ENCODE data around the gene SMG5.

DNA sequence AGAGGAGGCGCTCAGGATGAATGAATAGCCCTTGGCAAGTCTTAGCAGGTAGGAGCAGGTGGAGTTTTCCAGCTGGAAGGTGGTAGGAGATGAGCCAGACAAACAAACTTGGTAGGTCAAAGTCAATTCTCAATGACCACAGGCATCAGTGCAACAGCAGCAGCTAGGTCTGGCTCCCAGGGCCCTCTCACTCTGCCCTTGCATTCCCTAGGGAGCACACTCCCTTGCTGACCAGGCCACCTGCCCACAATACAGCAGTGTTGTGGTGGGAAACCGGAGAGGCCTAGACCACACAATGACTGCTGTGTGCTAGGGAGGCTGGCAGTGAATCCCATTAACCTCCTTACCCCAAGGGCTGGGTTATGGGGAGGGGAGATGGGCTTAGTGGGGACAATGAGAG is 21.7 kb downstream of the SMG5 start:
- TF ChIP-seq, protein P1, sequence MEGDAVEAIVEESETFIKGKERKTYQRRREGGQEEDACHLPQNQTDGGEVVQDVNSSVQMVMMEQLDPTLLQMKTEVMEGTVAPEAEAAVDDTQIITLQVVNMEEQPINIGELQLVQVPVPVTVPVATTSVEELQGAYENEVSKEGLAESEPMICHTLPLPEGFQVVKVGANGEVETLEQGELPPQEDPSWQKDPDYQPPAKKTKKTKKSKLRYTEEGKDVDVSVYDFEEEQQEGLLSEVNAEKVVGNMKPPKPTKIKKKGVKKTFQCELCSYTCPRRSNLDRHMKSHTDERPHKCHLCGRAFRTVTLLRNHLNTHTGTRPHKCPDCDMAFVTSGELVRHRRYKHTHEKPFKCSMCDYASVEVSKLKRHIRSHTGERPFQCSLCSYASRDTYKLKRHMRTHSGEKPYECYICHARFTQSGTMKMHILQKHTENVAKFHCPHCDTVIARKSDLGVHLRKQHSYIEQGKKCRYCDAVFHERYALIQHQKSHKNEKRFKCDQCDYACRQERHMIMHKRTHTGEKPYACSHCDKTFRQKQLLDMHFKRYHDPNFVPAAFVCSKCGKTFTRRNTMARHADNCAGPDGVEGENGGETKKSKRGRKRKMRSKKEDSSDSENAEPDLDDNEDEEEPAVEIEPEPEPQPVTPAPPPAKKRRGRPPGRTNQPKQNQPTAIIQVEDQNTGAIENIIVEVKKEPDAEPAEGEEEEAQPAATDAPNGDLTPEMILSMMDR (conservative IDR thresholded peaks at IDR 0.05; ENCODE audit: low read length) = no peak
- TF ChIP-seq EZH2phosphoT487 (IDR thresholded peaks at IDR 0.05; ENCODE audit: borderline replicate concordance, low read depth, low read length) = no peak
